Mucosa of rectum (tissue), 2 donors: ENCODE results near the gene CCKAR.

ENCODE experiments used
- H3K27ac ChIP-seq, 2 donors: one replicate each; pipeline ENCODE4 v1.7.0; 2013; ENCODE audit warnings: inconsistent platforms in 2 of 2, low read depth in 2 of 2, low read length in 2 of 2
- H3K27me3 ChIP-seq, 2 donors: one replicate each; pipeline ENCODE4 v1.7.0; 2013; ENCODE audit warnings: low read length in 2 of 2; ENCODE audit not compliant: control insufficient read depth in 2 of 2, insufficient read depth in 2 of 2
- H3K36me3 ChIP-seq, 2 donors: one replicate each; pipeline ENCODE4 v1.7.0; 2013; ENCODE audit warnings: low read length in 2 of 2; ENCODE audit not compliant: control insufficient read depth in 2 of 2, insufficient read depth in 2 of 2
- H3K4me1 ChIP-seq, 2 donors: one replicate each; pipeline ENCODE4 v1.7.0; 2013; ENCODE audit warnings: low read length in 2 of 2, mild to moderate bottlenecking in 1 of 2; ENCODE audit not compliant: control insufficient read depth in 2 of 2, insufficient read depth in 2 of 2
- H3K4me3 ChIP-seq, 2 donors: one replicate each; pipeline ENCODE4 v1.7.0; 2013; ENCODE audit warnings: low read length in 2 of 2
- H3K9ac ChIP-seq, 2 donors: one replicate each; pipeline ENCODE4 v1.7.0; 2013; ENCODE audit warnings: low read length in 2 of 2, low read depth in 1 of 2, mild to moderate bottlenecking in 1 of 2
- H3K9me3 ChIP-seq, 2 donors: one replicate each; pipeline ENCODE4 v1.7.0; 2013; ENCODE audit warnings: low read length in 2 of 2; ENCODE audit not compliant: control insufficient read depth in 2 of 2
- donor health status: healthy.
- donor health status: Normal muscosa, but diverticular disease.

The CCKAR gene

GRCh38 chr4:26475716-26476115, 14.6 kb downstream of the CCKAR start:
- Histone ChIP-seq H3K27ac (no peak overlapping the region), H3K9me3 (no peaks in the 10 kb centered on the region), H3K36me3 (no peaks in the 10 kb centered on the region), H3K9ac (no peak overlapping the region), H3K4me3 (no peak overlapping the region), H3K27me3 (no peaks in the 10 kb centered on the region), H3K4me1 (no peaks in the 10 kb centered on the region)

DNA sequence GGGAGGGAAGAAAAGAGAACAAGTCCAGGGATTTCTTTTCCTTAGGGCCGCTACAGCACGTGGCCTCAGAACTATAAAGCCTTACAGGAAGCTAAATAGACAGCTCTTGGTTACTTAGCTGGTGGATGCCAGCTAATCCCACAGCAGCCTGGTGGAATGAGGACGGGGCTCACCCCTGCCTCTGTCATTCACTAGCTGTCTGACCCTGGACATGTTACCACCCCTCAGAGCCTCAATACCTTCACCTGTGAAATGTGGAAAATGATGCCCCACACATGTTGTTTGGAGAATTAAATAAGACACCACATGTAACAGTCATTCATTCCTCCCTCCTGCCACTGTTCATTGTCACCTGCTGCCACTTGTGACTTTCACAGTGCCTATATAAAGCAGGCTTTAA, 15.7 kb downstream of the CCKAR start:
- no peak overlapping the region for H3K9ac ChIP-seq
- H3K4me1 ChIP-seq = no peaks in the 10 kb centered on the region
- no peak overlapping the region for H3K4me3 ChIP-seq
- H3K27me3 ChIP-seq = no peaks in the 10 kb centered on the region
- no peak overlapping the region for H3K27ac ChIP-seq
- no peaks in the 10 kb centered on the region for H3K9me3 ChIP-seq
- H3K36me3 ChIP-seq = no peaks in the 10 kb centered on the region

DNA sequence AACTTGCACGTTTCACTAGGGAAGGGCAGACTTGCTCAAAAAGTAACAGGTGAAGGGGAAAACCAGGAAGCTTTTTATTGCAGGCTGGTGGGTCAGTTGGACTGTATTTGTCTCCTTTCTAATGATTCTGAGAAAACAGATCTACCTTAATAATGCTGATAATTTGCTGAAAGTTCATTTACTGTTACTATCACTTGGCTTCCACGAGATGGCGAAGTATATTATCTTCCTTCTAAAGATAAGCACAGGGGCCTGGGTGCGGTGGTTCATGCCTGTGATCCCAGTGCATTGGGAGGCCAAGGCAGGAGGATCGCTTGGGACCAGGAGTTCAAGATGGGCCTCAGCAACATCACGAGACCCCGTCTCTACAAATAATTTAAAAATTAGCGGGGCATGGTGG, 16.4 kb downstream of the CCKAR start:
- Histone ChIP-seq H3K27me3 (no peaks in the 10 kb centered on the region), H3K27ac (no peak overlapping the region), H3K36me3 (no peaks in the 10 kb centered on the region), H3K9me3 (no peaks in the 10 kb centered on the region), H3K4me3 (no peak overlapping the region), H3K4me1 (no peaks in the 10 kb centered on the region), H3K9ac (no peak overlapping the region)

DNA sequence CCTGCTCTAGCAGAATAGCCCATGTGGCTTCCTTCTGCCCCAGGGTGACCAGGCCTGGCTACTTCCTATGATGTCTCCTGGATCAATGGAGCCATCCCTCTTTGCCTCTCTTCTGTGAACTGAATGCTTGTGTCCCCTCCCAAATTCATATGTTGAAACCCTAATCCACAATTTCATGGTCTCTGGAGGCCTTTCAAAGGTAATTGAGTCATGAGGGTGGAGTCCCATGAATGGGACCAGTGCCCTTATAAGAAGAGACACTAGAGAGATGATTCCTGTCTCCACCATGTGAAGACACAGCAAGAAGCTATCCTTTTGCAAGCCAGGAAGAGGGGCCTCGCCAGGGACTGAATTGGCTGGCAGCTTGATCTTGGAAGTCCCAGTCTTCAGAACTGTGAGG, 18.4 kb downstream of the CCKAR start:
- no peak overlapping the region for H3K9ac ChIP-seq
- H3K36me3 ChIP-seq = no peaks in the 10 kb centered on the region
- H3K27ac ChIP-seq = no peak overlapping the region
- H3K4me1 ChIP-seq = no peaks in the 10 kb centered on the region
- H3K27me3 ChIP-seq = no peaks in the 10 kb centered on the region
- no peak overlapping the region for H3K4me3 ChIP-seq
- no peaks in the 10 kb centered on the region for H3K9me3 ChIP-seq

- no peaks in the 10 kb centered on the region for H3K36me3 ChIP-seq
Measured at GRCh38 chr4:26468977-26469376, 21.3 kb downstream of the CCKAR start.

DNA sequence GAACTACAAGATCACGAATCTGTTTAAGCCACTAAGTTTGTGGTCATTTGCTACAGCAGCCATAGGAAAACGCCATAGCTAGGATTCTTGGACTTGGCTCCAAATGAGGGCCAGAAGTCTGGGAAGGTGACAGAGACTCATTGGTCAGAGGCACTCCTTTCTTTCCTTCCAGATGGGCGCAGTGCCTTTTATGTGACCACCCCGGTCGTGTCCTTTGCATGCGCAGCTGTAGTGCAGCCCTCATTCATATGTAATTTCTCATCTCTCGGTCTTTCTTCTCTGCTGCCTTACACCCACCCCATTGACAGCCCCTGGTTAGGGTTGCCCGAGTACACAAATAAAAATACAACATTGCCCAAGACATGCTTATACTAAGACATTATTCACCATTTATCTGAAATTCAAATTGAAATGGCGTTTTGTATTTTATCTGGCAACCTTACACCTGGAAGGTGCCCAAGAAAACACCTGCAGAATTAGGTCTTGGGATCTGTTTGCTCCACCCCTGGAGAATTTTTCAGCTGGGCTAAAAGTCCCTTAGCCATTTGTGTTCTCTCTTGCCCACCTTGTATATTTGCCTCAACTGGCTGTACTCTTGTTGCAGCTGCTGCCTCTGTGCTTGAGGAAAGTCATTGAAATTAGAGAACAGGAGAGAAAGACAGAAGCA, 21.9 kb downstream of the CCKAR start:
- Histone ChIP-seq H3K4me3 (no peak overlapping the region), H3K9ac (no peak overlapping the region), H3K36me3 (no peaks in the 10 kb centered on the region), H3K4me1 (no peaks in the 10 kb centered on the region), H3K27ac (no peak overlapping the region), H3K27me3 (no peaks in the 10 kb centered on the region), H3K9me3 (no peaks in the 10 kb centered on the region)

More at GRCh38 chr4:26468977-26469376, 21.3 kb downstream of the CCKAR start:
- no peak overlapping the region for H3K27ac ChIP-seq
- H3K9ac ChIP-seq = no peak overlapping the region
- H3K4me1 ChIP-seq = no peaks in the 10 kb centered on the region
- no peak overlapping the region for H3K4me3 ChIP-seq
- H3K9me3 ChIP-seq = no peaks in the 10 kb centered on the region
- no peaks in the 10 kb centered on the region for H3K27me3 ChIP-seq

GRCh38 chr4:26467724-26468123, 22.6 kb downstream of the CCKAR start:
- Histone ChIP-seq H3K36me3 (no peaks in the 10 kb centered on the region), H3K27ac (no peak overlapping the region), H3K9me3 (no peaks in the 10 kb centered on the region), H3K4me3 (no peak overlapping the region), H3K9ac (no peak overlapping the region), H3K4me1 (no peaks in the 10 kb centered on the region), H3K27me3 (no peaks in the 10 kb centered on the region)

DNA sequence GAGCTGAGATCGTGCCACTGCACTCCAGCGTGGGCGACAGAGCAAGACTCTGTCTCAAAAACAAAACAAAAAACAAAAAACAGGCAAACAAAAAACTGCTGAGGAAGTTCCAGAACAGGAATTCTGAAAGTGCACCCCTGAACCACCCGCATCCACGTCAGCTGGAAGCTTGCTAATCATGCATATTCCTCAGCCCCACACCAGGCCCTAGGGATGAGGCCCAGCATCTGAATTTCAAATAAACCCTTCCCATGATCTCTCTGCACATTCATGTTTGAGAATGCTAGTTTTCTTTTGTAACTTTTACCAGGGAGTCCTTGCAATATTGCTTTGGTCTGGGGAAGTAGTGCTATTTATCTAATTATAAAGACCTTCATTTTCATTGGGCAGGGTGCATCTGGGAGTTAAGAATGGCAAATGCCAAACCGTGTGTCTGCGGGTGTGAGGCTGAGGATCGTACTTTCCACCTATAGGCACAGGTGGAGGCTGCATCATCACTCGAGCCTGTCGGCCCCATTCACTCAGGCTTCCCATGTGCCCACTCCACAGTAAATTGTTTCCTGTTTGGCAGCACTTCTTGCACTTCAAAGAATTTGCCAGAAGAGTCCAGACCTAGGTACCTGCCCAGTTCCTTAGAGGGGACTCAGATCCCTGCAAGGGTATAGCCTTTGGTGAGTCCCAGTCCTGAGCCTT, 23.6 kb downstream of the CCKAR start:
- Histone ChIP-seq H3K27ac (no peak overlapping the region), H3K9ac (no peak overlapping the region), H3K36me3 (no peaks in the 10 kb centered on the region), H3K27me3 (no peaks in the 10 kb centered on the region), H3K9me3 (no peaks in the 10 kb centered on the region), H3K4me1 (no peaks in the 10 kb centered on the region), H3K4me3 (no peak overlapping the region)

GRCh38 chr4:26464420-26465095, 25.7 kb downstream of the CCKAR start:
- Histone ChIP-seq H3K4me3 (no peak overlapping the region), H3K27me3 (no peaks in the 10 kb centered on the region), H3K9ac (no peak overlapping the region), H3K9me3 (no peaks in the 10 kb centered on the region), H3K27ac (no peak overlapping the region), H3K36me3 (no peaks in the 10 kb centered on the region), H3K4me1 (no peaks in the 10 kb centered on the region)

- Histone ChIP-seq H3K4me1 (no peaks in the 10 kb centered on the region), H3K9me3 (no peaks in the 10 kb centered on the region), H3K4me3 (no peak overlapping the region), H3K27ac (no peak overlapping the region), H3K27me3 (no peaks in the 10 kb centered on the region), H3K36me3 (no peaks in the 10 kb centered on the region), H3K9ac (no peak overlapping the region)
Measured at GRCh38 chr4:26463386-26463785, 26.9 kb downstream of the CCKAR start.
